Activated T-cell treated with anti-CD3 and anti-CD28 coated beads for 4 hours (primary cell): ENCODE measurements around the gene ARMC7.
A peak's percentile ranks its signal among the peaks of the same experiment; 100 is the strongest.
"Not testable (repeated sequence)": the region's sequence is repeated elsewhere in the genome, so short reads cannot be mapped to it uniquely, and the experiment has no call there.

Experiments
- DNase-seq: peaks from one replicate; pipeline ENCODE4 v3.0.0-alpha.2; 2020

ARMC7 gene

GRCh38 chr17:75154195-75155106, 44.7 kb downstream of the ARMC7 start, which contains the start of gene JPT1:
Gene JPT1, minus strand, starts transcription at chr17:75154512. Its CDS starts 115 bp downstream, at chr17:75154397.
- peak; percentile 95 for DNase-seq

DNA sequence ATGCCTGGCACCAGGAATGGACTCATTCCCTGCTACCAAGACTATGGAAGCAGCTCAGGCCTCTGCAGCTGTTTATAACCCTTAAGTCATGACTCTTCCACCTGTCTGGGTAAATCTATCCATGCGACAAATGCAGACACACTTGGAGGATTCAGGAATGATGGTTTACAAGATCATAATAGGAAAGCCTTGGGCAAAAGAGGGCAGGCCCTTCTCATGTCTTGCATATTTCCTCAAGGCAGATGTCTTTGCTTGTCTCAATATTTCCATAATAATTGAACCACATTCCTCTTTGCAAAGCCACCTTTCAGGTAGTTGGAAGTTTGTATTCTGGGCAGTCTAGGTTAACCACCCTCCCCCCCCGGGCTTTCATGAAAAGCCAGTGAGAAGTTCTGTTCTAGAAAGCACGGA, 45.4 kb downstream of the ARMC7 start:
- DNase-seq, result no peak

- DNase-seq, result not testable (repeated sequence)
Observed at GRCh38 chr17:75158480-75158879, 48.7 kb downstream of the ARMC7 start.

DNA sequence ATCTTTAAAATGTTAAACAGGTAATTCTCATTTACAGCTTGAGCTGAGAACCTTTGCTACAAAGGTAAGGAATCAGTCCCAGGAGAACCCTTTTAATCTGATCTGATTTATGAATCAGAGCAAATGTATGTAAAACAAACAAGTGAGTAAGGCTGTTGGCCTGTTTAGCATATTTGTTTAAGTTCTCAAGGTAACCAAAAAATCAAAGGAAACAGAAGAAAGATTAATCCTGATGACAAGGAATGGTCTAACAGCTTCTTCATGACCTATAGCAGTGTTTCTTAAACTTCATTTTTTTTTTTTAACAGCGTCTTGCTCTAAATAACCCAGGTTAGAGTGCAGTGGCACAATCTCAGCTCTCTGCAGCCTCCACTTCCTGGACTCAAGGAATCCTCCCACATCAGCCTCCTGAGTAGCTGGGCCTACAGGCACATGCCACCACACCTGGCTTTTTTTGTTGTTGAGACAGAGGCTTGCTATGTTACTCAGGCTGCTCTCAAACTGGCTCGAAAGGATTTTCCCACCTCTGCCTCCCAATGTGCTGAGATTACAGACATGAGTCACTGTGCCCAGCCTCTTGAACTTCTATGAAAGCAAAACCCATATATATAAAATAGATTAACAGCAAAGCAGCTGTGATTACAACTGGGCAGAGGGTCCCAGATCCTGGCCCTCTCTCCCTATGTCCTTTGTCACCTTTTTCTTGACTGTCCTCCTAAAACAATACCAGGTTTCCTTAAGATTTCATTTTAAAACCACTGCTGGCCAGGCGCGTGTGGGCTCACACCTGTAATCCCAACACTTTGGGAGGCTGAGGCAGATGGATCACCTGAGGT, 49.6 kb downstream of the ARMC7 start:
- no peak for DNase-seq

DNA sequence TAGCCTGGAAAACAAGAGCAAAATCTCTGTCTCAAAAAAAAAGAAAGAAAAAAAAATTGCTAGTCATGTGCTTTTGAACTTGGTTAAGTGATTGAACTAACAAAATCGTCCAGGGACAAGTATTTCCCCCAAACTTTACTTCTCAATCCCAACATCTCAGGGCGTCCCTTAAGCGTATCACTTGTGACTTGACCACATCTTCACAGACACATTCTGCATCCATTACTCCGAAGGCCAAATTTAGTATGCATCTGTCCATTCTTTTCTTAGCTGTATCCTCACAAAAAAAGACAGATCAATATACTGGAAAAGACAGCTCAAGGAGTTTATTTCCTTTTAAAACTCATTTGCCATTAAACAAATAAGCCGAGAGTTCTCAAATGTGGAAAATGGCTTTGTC, 50.4 kb downstream of the ARMC7 start:
- DNase-seq, result no peak

GRCh38 chr17:75163074-75163473, 53.3 kb downstream of the ARMC7 start:
- DNase-seq, result no peak

DNA sequence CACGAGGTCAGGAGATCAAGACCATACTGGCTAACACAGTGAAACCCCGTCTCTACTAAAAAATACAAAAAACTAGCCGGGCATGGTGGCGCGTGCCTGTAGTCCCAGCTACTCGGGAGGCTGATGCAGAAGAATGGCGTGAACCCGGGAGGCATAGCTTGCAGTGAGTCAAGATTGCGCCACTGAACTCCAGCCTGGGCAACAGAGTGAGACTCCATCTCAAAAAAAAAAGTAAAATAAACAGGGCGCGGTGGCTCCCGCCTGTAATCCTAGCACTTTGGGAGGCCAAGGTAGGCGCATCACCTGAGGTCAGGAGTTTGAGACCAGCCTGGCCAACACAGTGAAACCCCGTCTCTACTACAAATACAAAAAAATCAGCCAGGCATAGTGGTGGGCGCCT, 54.8 kb downstream of the ARMC7 start:
- DNase-seq, result not testable (repeated sequence)

DNA sequence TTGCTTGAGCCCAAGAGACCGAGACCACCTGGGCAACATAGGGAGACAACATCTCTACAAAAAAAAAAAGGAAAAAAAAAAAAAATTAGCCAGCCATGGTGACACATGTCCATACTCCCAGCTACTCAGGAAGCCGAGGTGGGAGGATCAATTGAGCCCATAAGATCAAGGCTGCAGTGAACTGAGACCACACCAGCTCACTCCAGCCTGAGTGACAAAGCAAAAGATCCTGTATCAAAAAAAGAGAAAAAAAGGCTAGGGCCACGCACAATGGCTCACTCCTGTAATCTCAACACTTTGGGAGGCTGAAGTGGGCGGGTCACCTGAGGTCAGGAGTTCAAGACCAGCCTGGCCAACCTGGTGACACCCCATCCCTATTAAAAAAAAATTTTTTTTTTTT, 59.2 kb downstream of the ARMC7 start:
- no peak for DNase-seq

- DNase-seq, result no peak
Observed at GRCh38 chr17:75173526-75173925, 63.8 kb downstream of the ARMC7 start.

GRCh38 chr17:75174996-75175395, 65.2 kb downstream of the ARMC7 start:
- DNase-seq, result no peak

GRCh38 chr17:75176625-75177024, 66.9 kb downstream of the ARMC7 start:
- no peak for DNase-seq

DNA sequence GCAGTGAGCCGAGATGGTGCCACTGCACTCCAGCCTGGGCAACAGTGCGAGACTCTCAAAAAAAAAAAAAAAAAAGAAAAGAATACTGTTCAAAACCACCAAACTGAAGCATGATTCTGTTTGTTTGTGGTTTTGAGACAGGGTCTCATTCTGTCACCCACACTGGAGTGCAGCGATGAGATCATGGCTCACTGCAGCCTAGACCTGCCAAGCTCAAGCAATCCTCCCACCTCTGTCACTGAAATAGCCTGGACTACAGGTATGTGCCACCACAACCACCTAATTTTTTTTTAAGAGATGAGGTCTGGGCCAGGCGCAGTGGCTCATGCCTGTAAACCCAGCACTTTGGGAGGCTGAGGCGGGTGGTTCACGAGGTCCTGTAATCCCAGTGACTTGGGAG, 68.7 kb downstream of the ARMC7 start:
- no peak for DNase-seq
